Panc1 (cell line): ENCODE measurements around the gene MYRFL. TPM values are rescaled to one million over a fixed set of nuclear protein-coding genes. Genes with fewer than 3 reads are reported as not detected.

Experiments
- ATAC-seq: fragments of 200-7000 bp; cut with Tn5 transposase; 2 replicates; pipeline ENCODE4 v1.9.1; 2020; ENCODE audit warnings: mild to moderate bottlenecking, moderate library complexity
- Bru-seq: library from RNA; stranded (reverse); fragments of 400-500 nt; gene quantifications from one replicate; lab custom pipeline; 2021; lab: Mats Ljungman, UMichigan
- BruChase-seq, 2 experiments: library from RNA; stranded (reverse); fragments of 400-500 nt; gene quantifications; one replicate each; lab custom pipeline; 2021; lab: Mats Ljungman, UMichigan
- BruUV-seq: library from RNA; stranded (reverse); fragments of 400-500 nt; replicated peaks from 2 replicates; lab custom pipeline; 2021; lab: Mats Ljungman, UMichigan
- CTCF ChIA-PET: fragments of 300-600 bp; sonication (Branson Sonifier 250); formaldehyde crosslinking; loops from one replicate; lab custom pipeline; 2022; ENCODE audit warnings: antibody characterized with exemption; lab: Charles Lee
- POLR2A ChIA-PET: fragments of 300-600 bp; sonication (Branson Sonifier 250); formaldehyde crosslinking; loops from one replicate; lab custom pipeline; 2022; ENCODE audit warnings: antibody characterized with exemption; lab: Charles Lee
- DNase-seq: peaks from one replicate; pipeline ENCODE4 v3.0.0-alpha.2; 2010; ENCODE audit warnings: low read depth, low spot score
- H3K27ac ChIP-seq: 2 replicates; pipeline ENCODE4 v1.5.1; 2011; ENCODE audit warnings: mild to moderate bottlenecking, low read length, inconsistent platforms
- H3K27me3 ChIP-seq: fragments of 200-500 bp; sonication (Bioruptor generic); 2 replicates; pipeline ENCODE4 v1.6.0; 2014; ENCODE audit warnings: low read length, inconsistent platforms; ENCODE audit not compliant: control insufficient read depth, insufficient read depth
- H3K36me3 ChIP-seq: fragments of 200-500 bp; sonication (Bioruptor generic); 2 replicates; pipeline ENCODE4 v1.5.1; 2014; ENCODE audit warnings: inconsistent platforms, mild to moderate bottlenecking, low read length, moderate library complexity; ENCODE audit not compliant: control insufficient read depth, insufficient read depth
- H3K4me1 ChIP-seq: 2 replicates; pipeline ENCODE4 v1.5.1; 2011; ENCODE audit warnings: inconsistent platforms, mild to moderate bottlenecking, low read length, moderate library complexity; ENCODE audit not compliant: control insufficient read depth, insufficient read depth
- H3K4me3 ChIP-seq, 2 experiments: 2 replicates each; pipeline ENCODE4 v1.5.1; 2011 to 2012; ENCODE audit warnings: low read depth in 2 of 2, low read length in 2 of 2, mild to moderate bottlenecking in 2 of 2, inconsistent platforms in 1 of 2, moderate library complexity in 1 of 2
- H3K9me3 ChIP-seq: fragments of 200-500 bp; sonication (Bioruptor generic); 2 replicates; pipeline ENCODE4 v1.5.1; 2014; ENCODE audit warnings: low read depth, mild to moderate bottlenecking, inconsistent platforms, low read length, moderate library complexity; ENCODE audit not compliant: control insufficient read depth, insufficient read depth
- CTCF ChIP-seq: fragments of 450-650 bp; IDR thresholded peaks from 2 replicates; pipeline ENCODE4 v1.5.1; 2017; ENCODE audit warnings: mild to moderate bottlenecking
- REST ChIP-seq, 2 experiments: IDR thresholded peaks; 2 replicates each; pipeline ENCODE4 v1.6.1; 2011 to 2012; ENCODE audit warnings: low read depth in 2 of 2, control low read depth in 1 of 2, low read length in 1 of 2, mild to moderate bottlenecking in 1 of 2, moderate library complexity in 1 of 2; ENCODE audit not compliant: insufficient read depth in 1 of 2
- SIN3A ChIP-seq: IDR thresholded peaks from 2 replicates; pipeline ENCODE4 v1.6.1; 2012; ENCODE audit warnings: low read depth, mild to moderate bottlenecking, low read length, moderate library complexity, borderline replicate concordance; ENCODE audit not compliant: insufficient read depth
- TCF7L2 ChIP-seq: IDR thresholded peaks from 2 replicates; pipeline ENCODE4 v1.6.1; 2011; ENCODE audit warnings: mild to moderate bottlenecking, low read depth, low read length, inconsistent platforms
- in situ Hi-C: cut with HindIII; loops from 2 replicates; pipeline ENCODE4 v1.10.0; 2016; ENCODE audit warnings: low sequenced_read_pairs, low pct_unique_long_range_greater_than_20kb
- intact Hi-C: fragments of 100-400 bp; cut with micrococcal nuclease; formaldehyde crosslinking; loops from one replicate; pipeline ENCODE4 v1.10.0; 2022; ENCODE audit not compliant: unreplicated experiment
- long read RNA-seq: library from polyadenylated mRNA; unstranded; transcript quantifications from one replicate; pipeline ENCODE4 v2.0.0, GENCODE V29; 2021; ENCODE audit not compliant: unreplicated experiment
- polyA plus RNA-seq: library from polyadenylated mRNA; unstranded; fragments of >200 nt; gene quantifications from one replicate; pipeline ENCODE4 v1.2.1, GENCODE V29; 2012; ENCODE audit warnings: missing spikeins; ENCODE audit not compliant: insufficient read length
- total RNA-seq: library from RNA; stranded (reverse); gene quantifications from one replicate; pipeline ENCODE4 v1.2.1, GENCODE V29; 2021; ENCODE audit not compliant: unreplicated experiment

MYRFL gene
- total RNA-seq (not detected), Bru-seq, nascent RNA (percentile 17 among the genes with signal in this experiment), BruChase-seq, experiment 1, labeled RNA remaining after a 2-hour chase (percentile 37 among the genes with signal in this experiment), BruChase-seq, experiment 2, labeled RNA remaining after a 6-hour chase (percentile 32 among the genes with signal in this experiment)
- not detected for polyA plus RNA-seq
- long read RNA-seq: 0 reads

GRCh38 chr12:69824966-69825560 lies at the start of gene MYRFL:
MYRFL (plus strand) TSS chr12:69825227; CDS start chr12:69825518, 291 bp downstream.
- Histone ChIP-seq H3K4me3 (no peak within 1 kb of the TSS), H3K9me3 (no peaks in the 10 kb centered on the region), H3K36me3 (no peaks in the 10 kb centered on the region), H3K27me3 (peaks cover 7% of the 10 kb centered on the region), H3K27ac (no peak within 1 kb of the TSS), H3K4me1 (peaks cover 4% of the 10 kb centered on the region)
- in situ Hi-C loops: no loop called here
- no TSS peak for BruUV-seq
- intact Hi-C loops: no loop called here
- DNase-seq (no peak), ATAC-seq (no peak)
- TF ChIP-seq REST (IDR thresholded peaks at IDR 0.05; ENCODE audit: insufficient read depth in 1 of 2, low read depth in 2 of 2, low read length in 1 of 2) (no peak), SIN3A (no peak), CTCF (no peak), TCF7L2 (no peak)
- ChIA-PET CTCF (no interaction called here), POLR2A (no interaction called here)

- Histone ChIP-seq H3K27ac (no peak overlapping the region), H3K27me3 (no peaks in the 10 kb centered on the region), H3K36me3 (no peaks in the 10 kb centered on the region), H3K9me3 (no peaks in the 10 kb centered on the region), H3K4me1 (no peaks in the 10 kb centered on the region), H3K4me3 (no peak overlapping the region)
- intact Hi-C loops: no loop called here
- ChIA-PET POLR2A (interaction anchor here (0.6 kb wide), 1 partner anchor 971 kb away, joined by 4 read pairs; no protein-coding TSS in a partner anchor), CTCF (no interaction called here)
- TF ChIP-seq SIN3A (no peak), CTCF (peak; percentile 78)
- in situ Hi-C loops: no loop called here
- peak; percentile 69 for ATAC-seq
- no TSS peak for BruUV-seq
- DNase-seq: no peak
Measured at GRCh38 chr12:69779928-69780327, 45.1 kb upstream of the MYRFL start.
